Esophagus muscularis mucosa (tissue), 4 donors: Measurements from ENCODE around the gene NT5C2. TPM values are rescaled to one million over a fixed set of nuclear protein-coding genes. Genes with fewer than 3 reads are reported as not detected.

ENCODE experiments used
- DNase-seq: peaks from one replicate; pipeline ENCODE4 v3.0.0-alpha.2; 2017; ENCODE audit errors: extremely low spot score
- H3K27ac ChIP-seq, 4 donors: fragments of 200-600 bp; sonication (generic); replicated peaks in 1 of 4; 1 replicate in 3 of 4; 2 replicates in 1 of 4; pipeline ENCODE4 v1.5.1; 2016 to 2019; ENCODE audit warnings: mild to moderate bottlenecking in 1 of 4
- H3K27me3 ChIP-seq, 4 donors: fragments of 200-600 bp; sonication (generic); one replicate each; pipeline versions ENCODE4 v1.5.1 to v1.6.0; 2016 to 2019
- H3K36me3 ChIP-seq, 4 donors: fragments of 200-600 bp; sonication (generic); one replicate each; pipeline ENCODE4 v1.5.1; 2016 to 2019
- H3K4me1 ChIP-seq, 4 donors: fragments of 200-600 bp; sonication (generic); one replicate each; pipeline ENCODE4 v1.5.1; 2016 to 2019
- H3K4me3 ChIP-seq, 4 donors: fragments of 200-600 bp; sonication (generic); 1 replicate in 2 of 4; 2 replicates in 2 of 4; pipeline ENCODE4 v1.5.1; 2016 to 2019; ENCODE audit warnings: mild to moderate bottlenecking in 4 of 4, moderate library complexity in 1 of 4
- H3K9me3 ChIP-seq, 4 donors: fragments of 200-600 bp; sonication (generic); 1 replicate in 3 of 4; 2 replicates in 1 of 4; pipeline ENCODE4 v1.5.1; 2016 to 2019
- EP300 ChIP-seq: sonication (generic); formaldehyde crosslinking; IDR thresholded peaks from one replicate; pipeline ENCODE4 v1.6.1; 2017; ENCODE audit warnings: antibody characterized with exemption
- POLR2A ChIP-seq: fragments of 450-650 bp; IDR thresholded peaks from one replicate; pipeline ENCODE4 v1.6.1; 2017; ENCODE audit warnings: antibody characterized with exemption, moderate library complexity, mild to moderate bottlenecking, low read depth
- POLR2AphosphoS5 ChIP-seq, 2 donors: sonication (generic); formaldehyde crosslinking; IDR thresholded peaks; one replicate each; pipeline ENCODE4 v1.6.1; 2017; ENCODE audit warnings: antibody characterized with exemption in 2 of 2
- WGBS: methylation state at CpG from one replicate; pipeline ENCODE4 v1.1.5; 2018; 5-methylcytosine and 5-hydroxymethylcytosine counted together
- intact Hi-C: fragments of 100-400 bp; cut with DNase I; formaldehyde crosslinking; loops from one replicate; pipeline ENCODE4 v1.15.1; 2023
- total RNA-seq, 4 donors: library from RNA; depleted of rRNA; stranded (reverse); fragments of >200 nt; gene quantifications; one replicate each; pipeline versions ENCODE4 v1.1.0 to v1.2.1, GENCODE V29; 2016
- TF ChIP-seq, protein P1 (sequence below), 3 experiments: fragments of 200-600 bp in 2 of 3; fragments of 450-650 bp in 1 of 3; sonication (generic) in 2 of 3; IDR thresholded peaks; one replicate each; pipeline ENCODE4 v1.5.1; 2017 to 2019; ENCODE audit warnings: antibody characterized with exemption in 3 of 3, mild to moderate bottlenecking in 2 of 3, moderate library complexity in 1 of 3

NT5C2 gene
- total RNA-seq, 4 donors from 2014 or later = 49.3 to 85.3 (median 66.0) TPM

DNA sequence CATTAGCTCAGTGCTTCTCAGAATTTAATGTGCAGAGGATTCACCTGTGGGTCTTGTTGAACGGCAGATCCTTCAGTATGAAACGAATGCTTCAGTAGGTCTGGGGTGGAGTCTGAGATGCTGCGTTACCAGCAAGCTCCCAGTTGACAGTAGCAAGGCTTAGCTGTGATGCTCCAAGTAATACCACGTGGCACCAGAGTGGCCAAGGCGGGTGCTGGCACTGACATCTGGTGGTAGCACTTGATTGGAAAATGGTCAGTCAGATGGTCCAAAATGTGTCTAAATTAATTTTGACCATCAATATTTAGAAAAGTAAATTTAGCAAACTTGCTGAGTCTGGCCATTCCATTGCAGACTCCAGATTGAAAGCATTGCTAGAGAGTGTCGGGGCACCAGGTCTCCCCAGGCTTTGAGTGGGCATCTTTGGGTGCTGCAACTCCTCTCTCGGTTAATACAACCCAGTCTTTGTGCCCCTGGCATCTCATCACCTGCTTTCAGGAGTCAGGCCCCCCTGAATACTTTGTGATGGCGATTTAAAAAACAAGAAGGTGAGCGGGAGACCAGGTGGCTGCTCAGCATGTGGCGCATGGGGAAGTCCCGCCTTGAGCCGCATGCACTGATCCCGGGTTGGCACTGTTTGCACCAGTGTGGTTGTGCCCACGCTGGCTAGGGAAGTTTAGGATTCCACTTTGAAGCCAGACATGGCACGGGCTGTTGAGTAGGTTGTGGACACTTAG lies 130.1 kb downstream of the NT5C2 start:
- H3K9me3 ChIP-seq = no peaks in the 10 kb centered on the region
- no peaks in the 10 kb centered on the region for H3K27me3 ChIP-seq
- H3K36me3 ChIP-seq = peaks cover 0 to 13% (median 3%) of the 10 kb centered on the region in 4 donors
- H3K4me3 ChIP-seq = no peak overlapping the region
- H3K27ac ChIP-seq = no peak overlapping the region
- TF ChIP-seq EP300 (no peak), POLR2A (no peak), POLR2AphosphoS5 (IDR thresholded peaks at IDR 0.05) (no peak)
- TF ChIP-seq, protein P1, sequence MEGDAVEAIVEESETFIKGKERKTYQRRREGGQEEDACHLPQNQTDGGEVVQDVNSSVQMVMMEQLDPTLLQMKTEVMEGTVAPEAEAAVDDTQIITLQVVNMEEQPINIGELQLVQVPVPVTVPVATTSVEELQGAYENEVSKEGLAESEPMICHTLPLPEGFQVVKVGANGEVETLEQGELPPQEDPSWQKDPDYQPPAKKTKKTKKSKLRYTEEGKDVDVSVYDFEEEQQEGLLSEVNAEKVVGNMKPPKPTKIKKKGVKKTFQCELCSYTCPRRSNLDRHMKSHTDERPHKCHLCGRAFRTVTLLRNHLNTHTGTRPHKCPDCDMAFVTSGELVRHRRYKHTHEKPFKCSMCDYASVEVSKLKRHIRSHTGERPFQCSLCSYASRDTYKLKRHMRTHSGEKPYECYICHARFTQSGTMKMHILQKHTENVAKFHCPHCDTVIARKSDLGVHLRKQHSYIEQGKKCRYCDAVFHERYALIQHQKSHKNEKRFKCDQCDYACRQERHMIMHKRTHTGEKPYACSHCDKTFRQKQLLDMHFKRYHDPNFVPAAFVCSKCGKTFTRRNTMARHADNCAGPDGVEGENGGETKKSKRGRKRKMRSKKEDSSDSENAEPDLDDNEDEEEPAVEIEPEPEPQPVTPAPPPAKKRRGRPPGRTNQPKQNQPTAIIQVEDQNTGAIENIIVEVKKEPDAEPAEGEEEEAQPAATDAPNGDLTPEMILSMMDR (IDR thresholded peaks at IDR 0.05) = no peak
- DNase-seq = no peak
- H3K4me1 ChIP-seq = no peaks in the 10 kb centered on the region
- intact Hi-C loops = loop anchor here (10.0 kb wide), 1 partner anchor 228 kb away; the partner anchor contains the start of gene CYP17A1
- 85% methylated on average over 13 of the region's 15 CpGs for WGBS

DNA sequence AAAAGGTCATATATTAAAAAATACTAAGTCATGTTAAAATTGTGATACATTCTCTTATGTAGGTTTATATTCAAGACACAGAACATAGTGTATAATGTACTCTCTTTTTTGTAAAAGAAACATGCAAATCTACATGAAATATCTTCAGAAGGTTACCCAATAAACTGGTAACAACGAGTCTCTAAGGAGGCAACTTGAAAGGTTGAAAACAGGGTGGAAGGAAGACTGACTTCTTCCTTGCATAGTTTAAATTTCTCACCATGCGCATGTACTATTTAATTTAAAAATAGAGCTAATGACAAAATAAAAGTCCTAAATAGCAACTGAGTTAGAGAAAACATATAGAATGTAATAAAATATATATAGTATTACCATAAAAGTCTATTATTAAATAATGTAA lies 132.5 kb downstream of the NT5C2 start:
- Histone ChIP-seq H3K27me3 (no peaks in the 10 kb centered on the region), H3K4me3 (no peak overlapping the region), H3K27ac (no peak overlapping the region), H3K36me3 (peaks cover 0 to 15% (median 5%) of the 10 kb centered on the region in 4 donors), H3K4me1 (no peaks in the 10 kb centered on the region), H3K9me3 (no peaks in the 10 kb centered on the region)
- no peak for DNase-seq
- TF ChIP-seq EP300 (no peak), POLR2AphosphoS5 (IDR thresholded peaks at IDR 0.05) (no peak), POLR2A (no peak)
- TF ChIP-seq, protein P1 (IDR thresholded peaks at IDR 0.05) = no peak
- intact Hi-C loops = loop anchor here (10.0 kb wide), 1 partner anchor 226 kb away; the partner anchor contains the start of gene CYP17A1
- WGBS = 65% methylated on average over 2 of the region's 2 CpGs

DNA sequence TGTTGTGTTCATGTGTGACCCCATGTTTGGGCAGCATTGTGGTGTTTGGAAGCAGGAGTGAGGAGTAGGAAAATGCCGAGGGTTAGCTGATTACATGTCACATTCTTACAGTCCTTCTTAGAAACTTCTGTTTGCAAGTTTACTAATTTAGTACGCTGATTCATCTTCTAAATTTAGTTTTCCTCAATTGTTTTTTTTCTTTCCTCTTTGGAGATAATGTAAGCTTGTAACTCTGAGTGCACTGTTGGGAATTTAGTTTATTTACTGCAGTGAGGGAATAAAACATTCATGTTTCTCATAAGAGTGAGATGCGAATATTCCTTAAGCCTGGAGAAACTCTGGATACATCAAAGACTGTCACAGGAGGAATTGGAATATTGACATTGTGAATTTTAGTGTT lies 135.0 kb downstream of the NT5C2 start:
- TF ChIP-seq POLR2A (no peak), POLR2AphosphoS5 (IDR thresholded peaks at IDR 0.05) (no peak), EP300 (no peak)
- TF ChIP-seq, protein P1 (IDR thresholded peaks at IDR 0.05) = no peak
- peaks cover 5 to 16% (median 15%) of the 10 kb centered on the region in 4 donors for H3K4me1 ChIP-seq
- H3K9me3 ChIP-seq = no peaks in the 10 kb centered on the region
- no peak overlapping the region for H3K27ac ChIP-seq
- H3K27me3 ChIP-seq = no peaks in the 10 kb centered on the region
- DNase-seq = no peak
- WGBS = 80% methylated on average over 3 of the region's 3 CpGs
- H3K36me3 ChIP-seq = peaks cover 0 to 8% (median 4%) of the 10 kb centered on the region in 4 donors
- H3K4me3 ChIP-seq = no peak overlapping the region
- intact Hi-C loops = no loop called here

DNA sequence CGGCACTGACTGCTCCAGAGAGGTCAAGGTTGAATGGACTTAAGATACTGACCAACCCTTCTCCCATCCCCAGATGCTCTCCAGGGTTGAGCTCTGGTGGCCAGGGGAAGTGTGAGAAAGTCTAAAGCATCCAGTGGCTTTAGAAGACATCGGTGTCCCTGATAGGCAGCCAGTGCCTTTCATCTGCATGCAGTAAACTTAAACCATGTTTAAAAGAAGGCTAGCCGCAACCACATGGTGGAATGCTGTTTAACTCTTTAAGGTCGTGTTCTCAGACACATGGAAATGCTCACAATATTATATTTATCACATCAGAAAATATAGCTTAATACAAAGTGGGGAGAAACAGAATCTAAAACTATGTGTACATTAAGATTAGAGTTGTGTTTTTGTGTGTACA lies 138.0 kb downstream of the NT5C2 start:
- H3K27ac ChIP-seq = no peak overlapping the region
- peaks cover 0 to 10% (median 5%) of the 10 kb centered on the region in 4 donors for H3K36me3 ChIP-seq
- H3K27me3 ChIP-seq = no peaks in the 10 kb centered on the region
- no peak overlapping the region for H3K4me3 ChIP-seq
- no peak for DNase-seq
- WGBS = 56% methylated on average over 4 of the region's 4 CpGs
- no peak for TF ChIP-seq POLR2AphosphoS5 (IDR thresholded peaks at IDR 0.05)
- TF ChIP-seq, protein P1 (IDR thresholded peaks at IDR 0.05) = no peak
- TF ChIP-seq EP300 = no peak
- TF ChIP-seq POLR2A = no peak
- intact Hi-C loops = no loop called here
- peaks cover 5 to 16% (median 15%) of the 10 kb centered on the region in 4 donors for H3K4me1 ChIP-seq
- H3K9me3 ChIP-seq = no peaks in the 10 kb centered on the region
